GM04504 (cell line): Measurements from ENCODE around the gene NTNG1.

Experiments used
- DNase-seq: peaks from one replicate; pipeline ENCODE4 v3.0.0-alpha.2; 2012; ENCODE audit warnings: low read depth

NTNG1 gene

DNA sequence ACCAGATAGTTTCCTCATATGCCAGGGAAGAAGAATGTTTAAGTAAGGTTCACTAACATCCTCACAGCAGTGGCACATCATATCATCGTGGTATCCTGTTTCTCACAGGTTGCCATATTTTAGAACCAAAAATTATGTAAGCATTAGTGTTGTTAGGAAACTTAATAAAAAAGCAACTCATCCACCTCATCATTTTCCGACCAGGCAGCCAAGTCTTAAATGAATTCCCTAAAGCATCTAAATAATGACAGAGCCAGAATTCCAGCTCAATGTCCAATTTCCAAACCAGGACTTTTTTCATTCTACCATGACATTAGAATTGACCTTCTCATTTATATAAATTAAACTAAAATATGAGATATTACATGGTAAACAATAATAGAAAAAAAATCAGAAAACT is 272.7 kb downstream of the NTNG1 start:
- no peak for DNase-seq

DNA sequence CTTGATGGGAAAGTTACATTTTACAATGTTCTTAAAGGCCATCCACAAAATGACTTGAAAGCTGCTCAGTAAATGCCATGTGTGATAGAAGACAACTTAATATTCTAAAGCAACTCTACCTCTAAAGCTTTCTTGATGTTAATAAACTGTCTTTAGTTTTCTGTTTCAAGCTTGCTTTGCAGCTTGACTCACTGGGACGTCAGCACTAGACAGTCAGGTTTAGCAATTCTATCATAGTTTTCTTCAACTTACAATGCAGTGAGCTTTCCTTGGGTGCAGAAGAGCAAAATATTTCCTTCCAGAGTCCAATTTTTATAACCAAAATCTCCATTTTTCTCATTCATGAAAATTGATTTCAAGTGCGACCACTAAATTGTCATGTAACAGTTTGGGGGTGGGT is 273.1 kb downstream of the NTNG1 start:
- no peak for DNase-seq

DNA sequence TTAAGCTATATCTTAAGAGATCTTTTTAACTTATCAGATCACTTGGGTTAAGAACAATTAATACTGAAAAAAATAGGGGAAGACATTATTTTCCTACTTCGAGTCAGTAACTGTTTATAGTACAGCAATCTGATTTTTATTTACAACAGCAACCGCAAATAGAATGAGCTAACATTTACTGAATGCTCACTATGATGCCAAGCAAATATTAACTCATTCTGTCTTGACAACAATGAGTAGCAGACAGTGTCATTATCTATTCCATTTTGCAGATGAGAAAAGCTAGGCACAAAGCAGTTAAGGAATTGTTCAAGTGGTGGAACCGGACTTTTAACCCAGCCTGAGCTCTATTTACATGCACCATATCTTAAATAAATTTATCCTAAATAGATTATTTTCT is 273.7 kb downstream of the NTNG1 start:
- DNase-seq: no peak

DNA sequence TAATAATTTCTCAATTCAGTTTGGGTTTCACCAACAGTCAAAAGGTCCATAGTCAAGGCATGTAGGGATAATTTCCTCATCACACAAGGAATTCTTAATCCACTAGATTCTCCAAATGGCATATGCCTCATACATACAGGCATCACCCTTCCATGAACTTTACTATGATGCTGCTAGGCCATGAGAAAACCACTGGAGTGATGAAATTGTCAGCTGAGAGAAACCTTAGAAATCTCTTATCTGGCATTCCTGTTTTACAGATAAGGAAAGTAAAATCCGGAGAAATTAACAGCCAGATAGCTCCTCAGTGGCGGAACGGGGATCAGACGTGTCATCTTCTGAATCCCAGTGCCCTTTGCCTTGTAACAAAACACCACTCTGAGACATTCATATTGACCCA is 274.4 kb downstream of the NTNG1 start:
- DNase-seq: no peak

DNA sequence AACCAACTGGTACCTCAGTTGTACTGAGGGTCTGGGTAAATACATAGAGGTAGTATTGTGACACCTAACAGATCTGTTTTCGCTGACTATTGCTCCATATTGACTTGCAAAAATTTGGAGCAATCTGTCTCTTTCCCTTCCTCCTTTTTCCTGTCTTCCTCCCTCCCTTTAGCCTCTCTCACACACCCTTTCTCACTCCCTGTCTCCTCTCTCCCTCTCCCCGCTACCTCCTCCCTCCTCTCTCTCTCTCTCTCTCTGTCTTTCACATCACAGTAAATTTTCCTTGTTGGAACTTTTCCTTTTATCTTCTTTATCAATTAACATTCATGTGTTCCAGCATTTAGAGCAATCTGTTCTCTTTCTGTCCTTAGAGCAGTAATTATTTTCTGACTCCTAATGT is 278.2 kb downstream of the NTNG1 start:
- DNase-seq: no peak

DNA sequence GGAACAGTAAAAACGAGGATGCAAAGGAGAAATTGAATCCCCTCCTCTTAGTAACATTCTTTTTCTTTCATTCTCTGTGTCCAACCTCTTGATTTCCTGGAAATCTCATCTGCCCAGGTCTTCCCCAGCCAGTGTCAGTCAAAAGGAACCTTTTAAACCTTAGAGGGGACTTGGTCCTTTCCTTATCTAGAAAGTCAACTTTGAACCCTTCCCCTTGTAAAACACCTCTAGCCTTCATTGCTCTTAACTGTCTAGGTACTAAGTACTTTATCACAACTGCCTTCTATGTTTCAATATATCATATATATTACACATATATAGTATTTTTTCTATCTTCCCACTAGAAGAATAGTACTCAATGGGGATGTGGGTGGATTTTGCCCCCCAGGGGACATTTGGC is 282.1 kb downstream of the NTNG1 start:
- DNase-seq: no peak

DNA sequence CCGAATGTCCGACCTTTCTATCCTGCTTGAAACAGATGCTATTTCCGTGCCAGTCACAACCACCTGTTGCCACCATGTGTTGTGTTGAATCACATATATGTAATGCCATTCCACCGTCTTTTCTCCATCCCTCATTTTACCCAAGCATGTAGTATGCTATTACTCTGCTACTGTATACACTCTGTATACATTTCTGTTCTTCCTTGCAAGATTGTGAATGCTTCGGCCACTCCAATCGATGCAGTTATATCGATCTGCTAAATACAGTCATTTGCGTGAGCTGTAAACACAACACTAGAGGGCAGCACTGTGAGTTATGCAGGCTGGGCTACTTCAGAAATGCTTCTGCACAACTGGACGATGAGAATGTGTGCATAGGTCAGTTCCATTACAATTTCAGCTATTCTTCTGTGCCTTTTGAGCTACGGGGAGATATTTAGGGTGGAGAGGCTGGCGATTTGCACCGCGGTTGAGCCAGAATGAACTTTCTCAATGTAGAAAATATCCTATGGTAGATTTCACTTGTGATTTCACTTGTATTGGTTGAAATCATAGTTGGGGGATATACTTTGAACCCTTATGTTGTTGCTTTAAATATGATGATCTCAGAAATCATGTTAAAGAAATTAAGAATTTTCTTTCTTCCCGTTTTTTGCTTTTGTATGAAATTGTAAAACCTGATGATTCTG is 289.8 kb downstream of the NTNG1 start:
- DNase-seq: no peak

DNA sequence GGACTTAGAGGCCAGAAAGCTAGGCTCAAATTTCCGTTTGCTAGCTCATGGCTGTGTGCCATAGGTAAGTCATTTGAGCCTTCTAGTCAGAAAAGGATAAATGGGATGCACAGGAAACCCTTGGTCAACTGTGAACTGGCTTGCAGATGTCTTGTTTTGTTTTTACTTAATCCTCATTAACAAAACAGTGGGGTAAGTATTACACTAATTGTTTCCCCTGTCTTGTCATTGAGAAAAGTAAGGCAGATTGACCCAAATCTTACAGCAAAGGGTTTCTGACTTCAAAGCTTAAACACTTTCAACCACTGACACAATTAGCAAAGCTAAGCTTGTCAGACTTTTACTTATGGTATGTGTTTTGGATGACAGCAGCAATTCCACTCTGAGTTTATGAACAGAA is 291.3 kb downstream of the NTNG1 start:
- no peak for DNase-seq

DNA sequence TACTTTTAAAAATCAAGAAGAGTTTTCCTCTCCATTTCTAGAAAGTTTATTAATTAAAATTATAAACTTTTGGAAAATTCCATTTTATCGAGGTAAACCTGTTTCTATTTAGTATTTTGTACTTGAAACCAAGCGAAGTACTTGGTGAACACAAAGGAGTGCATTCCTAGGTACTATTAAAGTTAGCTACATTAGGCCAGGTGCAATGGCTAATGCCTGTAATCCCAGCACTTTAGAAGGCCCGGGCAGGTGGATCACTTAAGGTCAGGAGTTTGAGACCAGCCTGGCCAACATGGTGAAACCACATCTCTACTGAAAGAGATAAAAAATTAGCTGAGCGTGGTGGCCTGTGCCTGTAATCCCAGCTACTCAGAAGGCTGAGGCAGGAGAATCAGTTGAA is 292.2 kb downstream of the NTNG1 start:
- no peak for DNase-seq

DNA sequence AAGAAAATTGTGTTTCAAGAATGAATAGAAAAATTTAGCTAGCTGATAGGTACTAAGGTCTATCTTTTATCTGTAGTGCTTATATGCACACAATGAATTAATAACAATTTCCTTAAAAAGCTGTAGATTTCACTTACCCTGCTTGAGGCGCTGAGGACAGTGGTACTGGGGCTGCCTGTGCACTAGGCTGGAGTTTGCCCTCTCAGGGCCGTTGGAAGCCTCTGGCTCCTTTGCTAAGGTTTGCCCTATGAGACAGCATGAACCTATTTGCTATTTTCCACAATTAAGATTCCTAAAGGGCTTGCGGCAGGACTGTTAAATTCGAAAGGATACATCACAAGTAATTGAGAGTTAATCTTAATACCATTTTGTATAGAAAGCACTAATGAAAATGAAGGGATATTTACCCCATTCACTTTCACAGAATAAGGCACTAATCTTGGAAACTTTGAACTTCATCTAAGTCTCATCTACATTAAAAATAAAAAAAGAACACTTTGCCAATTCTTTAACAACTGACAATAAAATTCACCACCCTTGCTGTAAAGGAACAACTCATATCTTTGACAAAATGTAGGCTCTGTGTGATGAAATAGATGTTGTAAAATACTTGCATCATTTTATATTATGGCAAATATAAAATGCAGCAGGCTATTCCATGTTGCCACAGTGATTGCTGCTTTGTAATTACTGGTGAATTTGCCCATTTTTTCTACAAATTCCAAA is 293.0 kb downstream of the NTNG1 start:
- DNase-seq: no peak

DNA sequence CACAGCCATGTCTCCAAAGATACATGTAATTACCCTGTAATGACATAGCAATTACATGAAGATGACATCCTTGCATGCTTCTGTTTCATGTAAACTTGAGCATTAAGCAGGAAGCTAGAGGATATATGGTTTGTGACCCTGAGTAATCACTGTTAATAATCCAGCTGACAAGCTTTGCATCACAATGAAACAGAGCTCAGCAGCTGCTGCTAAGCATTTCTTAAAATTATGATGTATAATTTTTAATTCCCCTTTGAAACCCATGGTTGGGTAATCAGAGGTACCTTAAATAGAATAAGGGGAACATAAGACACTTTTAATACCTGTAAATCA is 293.5 kb downstream of the NTNG1 start:
- DNase-seq: no peak

DNA sequence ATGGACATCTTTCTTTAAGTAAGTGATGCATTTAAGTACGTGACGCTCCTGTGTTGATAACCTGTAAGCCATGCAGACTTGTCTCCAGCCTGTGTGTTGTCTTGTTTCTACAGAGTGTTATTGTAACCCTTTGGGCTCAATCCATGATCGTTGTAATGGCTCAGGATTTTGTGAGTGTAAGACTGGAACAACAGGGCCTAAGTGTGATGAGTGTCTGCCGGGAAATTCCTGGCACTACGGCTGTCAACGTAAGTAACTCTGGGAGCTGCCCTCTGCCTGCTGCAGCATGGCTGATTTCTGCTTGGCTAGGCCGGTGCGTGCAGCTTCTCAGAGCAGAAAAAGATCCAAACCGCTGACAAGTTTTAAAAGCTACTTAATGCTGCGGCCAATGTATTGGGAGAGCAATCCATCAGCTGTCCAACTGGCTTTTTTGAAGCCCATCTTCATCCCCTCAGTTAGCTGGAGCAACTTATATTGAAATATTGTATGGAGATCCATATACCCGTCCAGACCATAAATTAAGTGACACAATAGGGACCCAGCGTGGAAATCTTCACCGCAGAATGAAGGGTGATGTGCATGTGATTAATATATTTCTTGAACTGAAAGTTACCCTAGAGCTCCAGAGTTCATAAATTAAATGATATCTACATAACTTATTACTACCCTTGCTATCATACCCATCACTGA is 295.9 kb downstream of the NTNG1 start:
- DNase-seq: no peak

DNA sequence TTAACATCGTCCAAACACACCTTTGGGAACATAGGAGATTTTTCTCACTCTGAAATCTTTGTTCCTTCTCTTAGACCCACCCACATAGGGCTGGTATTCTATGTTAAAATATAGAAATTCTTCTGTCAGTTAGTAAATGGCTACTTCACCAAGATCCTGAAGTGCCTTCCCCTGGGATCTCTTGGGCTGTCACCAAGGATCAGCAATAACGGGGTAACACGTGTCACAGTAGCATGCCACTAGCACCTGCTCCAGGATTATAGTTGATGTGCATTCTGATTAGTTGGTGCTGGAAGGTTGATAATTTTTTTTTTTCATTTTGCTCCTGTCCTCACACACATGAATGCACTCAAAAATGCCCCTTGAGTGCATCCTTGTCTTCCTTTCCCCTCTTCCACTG is 298.7 kb downstream of the NTNG1 start:
- DNase-seq: no peak

DNA sequence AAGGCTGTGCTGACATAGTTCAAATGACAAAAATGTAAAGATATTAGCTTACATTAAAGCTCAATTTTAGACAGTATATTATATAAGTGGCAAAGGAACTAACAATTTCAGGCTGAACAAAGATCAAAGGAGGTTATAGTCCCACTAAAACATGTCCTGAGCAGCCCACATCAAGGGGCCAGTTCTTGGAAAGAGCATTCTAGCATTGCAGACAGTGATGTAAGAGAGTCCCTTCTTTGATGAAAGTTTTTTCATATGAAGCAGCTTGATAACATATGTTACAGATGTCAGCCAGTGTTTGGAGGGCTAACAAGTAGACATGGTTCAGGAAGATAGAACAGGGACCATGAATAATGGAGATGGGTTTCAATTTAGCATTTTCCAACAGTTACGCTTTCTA is 301.7 kb downstream of the NTNG1 start:
- no peak for DNase-seq

DNA sequence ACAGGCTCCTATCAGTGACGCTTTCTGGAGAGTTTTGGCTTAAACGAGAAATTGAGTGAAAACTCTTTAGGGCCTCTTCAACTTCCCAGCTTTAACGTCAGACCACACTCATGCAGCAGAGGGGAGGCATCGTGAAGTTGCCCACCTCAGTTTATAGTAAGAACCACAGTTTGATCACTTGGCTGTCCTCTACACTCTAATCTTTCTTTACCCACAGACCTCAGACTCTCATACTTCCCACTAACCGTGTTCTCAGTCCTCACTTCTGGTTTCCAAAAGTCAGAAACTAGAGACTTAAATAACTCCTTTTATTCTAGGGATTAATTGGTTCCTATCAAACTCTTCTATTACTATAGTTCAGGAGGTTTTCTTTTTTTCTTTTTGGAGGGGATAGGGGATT is 302.2 kb downstream of the NTNG1 start:
- DNase-seq: no peak

DNA sequence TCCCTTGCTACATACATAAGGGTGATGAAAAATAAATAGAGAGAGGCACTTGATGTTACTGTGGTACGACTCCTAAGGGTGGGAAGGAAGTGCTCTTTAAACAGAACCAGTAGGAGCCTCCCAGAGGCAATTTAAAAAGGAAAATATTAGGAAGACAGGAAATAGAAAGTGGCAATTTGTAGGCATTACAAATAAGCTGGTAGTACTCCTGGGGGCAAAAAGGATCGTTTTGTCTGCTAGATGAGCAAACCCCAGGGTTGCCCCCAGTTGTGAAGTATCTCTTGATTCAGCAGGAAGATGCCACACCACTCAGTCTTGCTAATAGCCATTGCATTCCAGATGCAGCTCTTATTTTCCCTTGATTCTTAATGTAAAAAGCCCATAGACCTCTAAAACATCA is 303.0 kb downstream of the NTNG1 start:
- no peak for DNase-seq

DNA sequence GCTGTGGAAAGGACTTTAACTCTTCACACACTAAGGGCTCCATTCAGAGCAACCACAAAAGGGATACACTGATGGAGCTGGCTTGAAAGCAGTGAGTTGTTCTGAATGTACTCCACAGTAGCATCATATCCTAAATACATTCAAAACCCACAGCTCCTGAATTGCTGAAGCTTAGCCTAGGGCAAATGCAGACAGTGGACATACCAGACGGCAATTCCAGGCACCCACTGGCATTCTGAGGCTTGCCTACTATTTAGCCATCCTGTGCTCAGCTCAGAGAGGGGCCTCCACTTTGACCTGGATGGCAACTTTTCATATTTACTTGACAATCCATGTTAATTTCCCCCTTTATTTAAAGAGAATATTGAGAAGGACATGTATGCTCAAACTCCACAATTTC is 303.5 kb downstream of the NTNG1 start:
- no peak for DNase-seq

DNA sequence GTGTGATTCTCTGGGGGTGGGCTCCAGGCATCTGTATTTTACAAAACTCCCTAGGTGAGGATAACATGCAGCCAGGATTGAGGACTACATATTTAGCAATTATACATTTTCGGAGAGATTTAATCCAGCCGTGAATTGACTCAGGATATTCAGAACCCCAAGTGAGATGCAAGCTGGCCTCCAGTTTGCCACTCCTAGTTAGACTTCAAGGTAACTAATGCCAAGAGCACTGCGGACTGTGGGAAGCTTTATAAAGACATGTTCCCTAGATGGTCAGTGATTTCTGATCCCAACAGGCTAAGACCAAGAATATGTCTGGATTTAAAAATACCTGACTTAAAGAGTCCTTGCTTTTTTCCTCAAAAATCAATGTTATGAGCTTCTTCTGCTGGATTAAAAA is 308.5 kb downstream of the NTNG1 start:
- DNase-seq: no peak

DNA sequence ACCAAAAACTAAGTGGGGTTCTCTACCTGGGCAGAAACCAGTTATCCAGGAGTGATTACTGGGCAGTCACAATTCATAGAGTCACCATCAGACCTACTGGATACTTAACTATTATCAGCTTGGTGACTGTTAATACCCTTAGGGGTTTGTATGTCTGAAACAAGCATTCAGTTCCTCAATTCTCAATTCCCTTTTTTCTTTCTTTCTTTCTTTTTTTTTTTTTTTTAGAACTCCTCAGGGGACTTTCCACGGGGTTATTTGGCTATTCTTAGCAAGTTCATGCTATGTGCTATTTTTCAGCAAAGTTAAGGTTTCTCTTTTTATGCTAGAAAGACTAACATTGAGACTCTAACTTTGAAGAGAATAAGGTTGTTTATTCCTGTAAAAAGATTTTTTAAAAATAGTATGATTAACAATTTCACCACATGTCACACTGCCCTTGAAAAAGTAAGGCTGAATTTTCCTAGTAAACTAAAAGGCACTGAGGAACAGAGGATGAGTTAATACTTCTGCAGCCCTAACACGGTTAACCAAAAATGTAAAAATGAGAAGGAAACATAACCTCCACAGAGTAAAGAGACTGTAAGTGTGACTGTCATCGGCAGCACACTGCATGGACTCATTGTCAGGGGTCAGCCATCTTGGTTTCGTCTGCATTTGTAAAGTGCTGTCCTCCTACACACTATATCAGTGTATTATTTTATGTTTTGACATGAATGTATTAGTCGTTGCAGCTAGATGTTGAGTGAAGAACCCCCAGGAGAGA is 310.2 kb downstream of the NTNG1 start:
- DNase-seq: no peak

DNA sequence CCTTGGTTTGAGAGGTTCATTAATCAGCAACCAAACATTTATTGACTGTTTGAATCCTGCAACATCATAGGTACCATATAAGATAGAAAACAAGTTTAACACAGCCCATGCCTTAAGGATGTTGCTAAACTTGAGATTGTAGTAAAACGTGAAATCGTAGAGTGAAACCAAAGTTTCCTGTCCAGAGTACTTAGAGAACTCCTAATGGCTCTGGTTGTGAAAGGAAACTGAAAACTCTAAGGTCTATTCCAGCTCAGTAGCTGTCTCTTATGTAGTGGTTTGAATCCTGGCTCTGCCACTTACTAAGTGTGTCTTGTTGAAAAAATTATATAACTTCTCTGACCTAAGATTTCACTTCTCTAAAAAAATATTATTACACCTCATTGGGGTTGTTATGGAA is 310.9 kb downstream of the NTNG1 start:
- no peak for DNase-seq

DNA sequence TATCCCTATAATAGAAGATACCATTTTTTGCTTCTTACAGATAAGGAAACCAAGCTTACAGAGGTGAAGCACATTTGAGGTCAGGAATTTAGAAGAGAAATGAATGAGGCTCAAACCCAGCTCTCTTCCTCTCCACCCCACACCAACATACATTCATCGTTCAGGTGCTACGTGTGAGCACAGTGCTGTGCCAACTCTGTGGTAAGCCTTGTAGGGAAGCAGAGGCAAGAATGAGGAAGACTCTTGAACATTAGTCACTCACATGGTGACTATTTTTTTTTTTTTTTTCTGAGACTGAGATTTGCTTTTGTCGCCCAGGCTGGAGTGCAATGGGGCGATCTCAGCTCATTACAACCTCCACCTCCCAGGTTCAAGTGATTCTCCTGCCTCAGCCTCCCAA is 314.0 kb downstream of the NTNG1 start:
- no peak for DNase-seq

DNA sequence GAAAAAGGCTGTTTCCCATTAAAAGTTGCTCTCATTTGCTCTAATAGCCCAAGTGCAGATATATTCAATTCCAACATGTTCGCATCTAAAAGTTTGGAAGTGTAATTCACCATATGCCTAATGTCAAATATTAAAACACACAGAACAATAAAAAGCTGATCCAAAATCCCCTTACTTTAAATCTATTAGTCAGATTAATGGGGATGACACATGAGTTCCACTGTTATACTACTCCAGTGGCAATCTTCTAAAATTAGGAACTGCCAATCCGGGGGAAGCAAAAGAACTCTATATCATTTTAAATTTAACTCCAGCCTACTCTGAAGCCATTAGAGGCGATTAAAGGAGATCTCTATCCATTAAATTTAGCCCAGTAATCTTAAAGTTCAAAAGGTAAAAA is 317.1 kb downstream of the NTNG1 start:
- DNase-seq: no peak
